Measurements from ENCODE around the gene TXNDC12. TPM values are rescaled to one million over a fixed set of nuclear protein-coding genes. Genes with fewer than 3 reads are reported as not detected.

Gene TXNDC12
- total and polyA plus RNA-seq, 2 donors (not counting 1 experiment from before 2014, with no cell fraction given): 12.6 to 38.9 TPM

DNA sequence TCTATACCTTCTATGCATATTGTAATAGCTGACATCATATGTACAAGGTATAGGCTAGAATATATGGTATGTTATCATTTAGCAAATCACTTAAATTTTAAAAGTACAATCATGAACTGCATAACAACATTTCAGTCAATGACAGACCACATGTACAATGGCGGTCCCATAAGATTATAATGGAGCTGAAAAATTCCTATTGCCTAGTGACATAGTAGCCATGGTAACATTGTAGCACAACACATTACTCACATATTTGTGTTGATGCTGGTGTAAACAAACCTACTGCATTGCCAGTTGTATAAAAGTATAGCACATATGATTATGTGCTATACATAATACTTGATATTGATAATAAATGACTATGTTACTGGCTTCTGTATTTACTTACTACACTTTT is 73.4 kb downstream of the TXNDC12 start:
- CTCF ChIA-PET: no interaction called here

GRCh38 chr1:51978099-51978498 is 76.9 kb downstream of the TXNDC12 start:
- ChIA-PET CTCF (no interaction called here), POLR2A (no interaction called here)
- H3K36me3 ChIP-seq (replicated peaks in 1 of 2; ENCODE audit: control extremely low read depth in 1 of 2, control insufficient read depth in 1 of 2, extremely low read depth in 1 of 2, insufficient read depth in 2 of 2, low read length in 1 of 2): no peaks in the 10 kb centered on the region
- no peaks in the 10 kb centered on the region for H3K4me1 Mint-ChIP-seq
- peaks cover 0 to 3% (median 0%) of the 10 kb centered on the region in 4 experiments for H3K27me3 ChIP-seq (replicated peaks in 1 of 4; ENCODE audit: control extremely low read depth in 1 of 4, control insufficient read depth in 3 of 4, insufficient read depth in 4 of 4, low read length in 3 of 4)
- H3K4me1 ChIP-seq (ENCODE audit: control insufficient read depth in 2 of 2, insufficient read depth in 2 of 2, low read length in 2 of 2): no peaks in the 10 kb centered on the region
- peaks cover 3% of the 10 kb centered on the region for H3K27me3 Mint-ChIP-seq
- H3K4me2 ChIP-seq (replicated peaks; ENCODE audit: low read depth, low read length, poor library complexity, severe bottlenecking): no peak overlapping the region
- H3K4me3 ChIP-seq (ENCODE audit: control extremely low read depth in 1 of 5, extremely low read depth in 1 of 5, insufficient read depth in 1 of 5, low read depth in 2 of 5, low read length in 4 of 5): no peak overlapping the region
- ATAC-seq (ENCODE audit: low read depth): no peak
- no peak overlapping the region for H3K9ac ChIP-seq (ENCODE audit: low read length)
- no peak overlapping the region for H2AFZ ChIP-seq (ENCODE audit: insufficient read depth, low read depth, low read length, poor library complexity, severe bottlenecking)
- no peak overlapping the region for H3K27ac ChIP-seq (ENCODE audit: low read length in 2 of 2)
- no peaks in the 10 kb centered on the region for H3K9me3 Mint-ChIP-seq (ENCODE audit: insufficient read depth)
- no peak for DNase-seq
- no peak for TF ChIP-seq EZH2 (IDR thresholded peaks at IDR 0.05; ENCODE audit: borderline replicate concordance, insufficient read depth, low read depth, low read length, poor library complexity, severe bottlenecking)
- TF ChIP-seq, protein P1, sequence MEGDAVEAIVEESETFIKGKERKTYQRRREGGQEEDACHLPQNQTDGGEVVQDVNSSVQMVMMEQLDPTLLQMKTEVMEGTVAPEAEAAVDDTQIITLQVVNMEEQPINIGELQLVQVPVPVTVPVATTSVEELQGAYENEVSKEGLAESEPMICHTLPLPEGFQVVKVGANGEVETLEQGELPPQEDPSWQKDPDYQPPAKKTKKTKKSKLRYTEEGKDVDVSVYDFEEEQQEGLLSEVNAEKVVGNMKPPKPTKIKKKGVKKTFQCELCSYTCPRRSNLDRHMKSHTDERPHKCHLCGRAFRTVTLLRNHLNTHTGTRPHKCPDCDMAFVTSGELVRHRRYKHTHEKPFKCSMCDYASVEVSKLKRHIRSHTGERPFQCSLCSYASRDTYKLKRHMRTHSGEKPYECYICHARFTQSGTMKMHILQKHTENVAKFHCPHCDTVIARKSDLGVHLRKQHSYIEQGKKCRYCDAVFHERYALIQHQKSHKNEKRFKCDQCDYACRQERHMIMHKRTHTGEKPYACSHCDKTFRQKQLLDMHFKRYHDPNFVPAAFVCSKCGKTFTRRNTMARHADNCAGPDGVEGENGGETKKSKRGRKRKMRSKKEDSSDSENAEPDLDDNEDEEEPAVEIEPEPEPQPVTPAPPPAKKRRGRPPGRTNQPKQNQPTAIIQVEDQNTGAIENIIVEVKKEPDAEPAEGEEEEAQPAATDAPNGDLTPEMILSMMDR (IDR thresholded peaks at IDR 0.05): no peak
- H3K27ac Mint-ChIP-seq: no peak overlapping the region
- no peaks in the 10 kb centered on the region for H3K79me2 ChIP-seq (ENCODE audit: control insufficient read depth, insufficient read depth, low read length)
- no peaks in the 10 kb centered on the region for H4K20me1 ChIP-seq (ENCODE audit: control insufficient read depth, insufficient read depth, low read length, poor library complexity, severe bottlenecking)
- H3K4me3 Mint-ChIP-seq: no peak overlapping the region
- H3K9me3 ChIP-seq (ENCODE audit: control extremely low read depth in 1 of 3, control insufficient read depth in 2 of 3, insufficient read depth in 1 of 3, low read length in 2 of 3): no peaks in the 10 kb centered on the region
- intact Hi-C loops (cut with micrococcal nuclease): no loop called here

More for the DNA sequence above, 73.4 kb downstream of the TXNDC12 start:
- WGBS (ENCODE audit: insufficient coverage): no CpG with 5 or more reads among the region's 1 CpG
- H3K79me2 ChIP-seq (ENCODE audit: control insufficient read depth, insufficient read depth, low read length): no peaks in the 10 kb centered on the region
- Mint-ChIP-seq H3K9me3 (ENCODE audit: insufficient read depth) (no peaks in the 10 kb centered on the region), H3K27me3 (peaks cover 3% of the 10 kb centered on the region), H3K27ac (no peak overlapping the region), H3K4me3 (no peak overlapping the region), H3K4me1 (no peaks in the 10 kb centered on the region)
- intact Hi-C loops (cut with micrococcal nuclease): no loop called here
- no peaks in the 10 kb centered on the region for H3K4me1 ChIP-seq (ENCODE audit: control insufficient read depth in 2 of 2, insufficient read depth in 2 of 2, low read length in 2 of 2)
- TF ChIP-seq EZH2 (IDR thresholded peaks at IDR 0.05; ENCODE audit: borderline replicate concordance, insufficient read depth, low read depth, low read length, poor library complexity, severe bottlenecking): no peak
- TF ChIP-seq, protein P1 (IDR thresholded peaks at IDR 0.05): no peak
- H4K20me1 ChIP-seq (ENCODE audit: control insufficient read depth, insufficient read depth, low read length, poor library complexity, severe bottlenecking): no peaks in the 10 kb centered on the region
- no peak for DNase-seq
- no peaks in the 10 kb centered on the region for H3K27me3 ChIP-seq (replicated peaks in 1 of 4; ENCODE audit: control extremely low read depth in 1 of 4, control insufficient read depth in 3 of 4, insufficient read depth in 4 of 4, low read length in 3 of 4)
- ATAC-seq (ENCODE audit: low read depth): no peak
- H2AFZ ChIP-seq (ENCODE audit: insufficient read depth, low read depth, low read length, poor library complexity, severe bottlenecking): no peak overlapping the region
- no peaks in the 10 kb centered on the region for H3K36me3 ChIP-seq (replicated peaks in 1 of 2; ENCODE audit: control extremely low read depth in 1 of 2, control insufficient read depth in 1 of 2, extremely low read depth in 1 of 2, insufficient read depth in 2 of 2, low read length in 1 of 2)
- no peaks in the 10 kb centered on the region for H3K9me3 ChIP-seq (ENCODE audit: control extremely low read depth in 1 of 3, control insufficient read depth in 2 of 3, insufficient read depth in 1 of 3, low read length in 2 of 3)
- POLR2A ChIA-PET: no interaction called here
- no peak overlapping the region for H3K27ac ChIP-seq (ENCODE audit: low read length in 2 of 2)
- no peak overlapping the region for H3K4me2 ChIP-seq (replicated peaks; ENCODE audit: low read depth, low read length, poor library complexity, severe bottlenecking)
- no peak overlapping the region for H3K4me3 ChIP-seq (ENCODE audit: control extremely low read depth in 1 of 5, extremely low read depth in 1 of 5, insufficient read depth in 1 of 5, low read depth in 2 of 5, low read length in 4 of 5)
- no peak overlapping the region for H3K9ac ChIP-seq (ENCODE audit: low read length)

Data from B cell (primary cell).